A549 (cell line): Measurements from ENCODE around the gene TERF2IP. TPM values are rescaled to one million over a fixed set of nuclear protein-coding genes. Genes with fewer than 3 reads are reported as not detected.

Source experiments
- polyA plus RNA-seq, 4 experiments: library from polyadenylated mRNA; depleted of rRNA in 3 of 4; stranded (reverse); fragments of >200 nt; fragmentation: RNase III in 1 of 4; extraction: RNeasy Plus Mini Kit Qiagen cat#74134 plus additional on column Dnase treatment in 1 of 4; gene quantifications; 2 replicates in 3 of 4; 3 replicates in 1 of 4; pipeline ENCODE4 v1.2.3, GENCODE V29; 2011 to 2017
- small RNA-seq, 6 experiments: library from RNA; depleted of rRNA; stranded (forward); fragments of <200 nt; gene quantifications; one replicate each; pipeline ENCODE3, GENCODE V24; 2012

Gene TERF2IP
- polyA plus RNA-seq, 2 of the 4 experiments (the other 2 are of a cell fraction) = 26.7 to 37.9 TPM

Small RNAs within 50 kb of the gene (small RNA-seq; reads per million reads assigned to genes)
- gene RN7SL520P = 0 reads per million in 6 experiments

Other genes with a start within 250 kb of the TERF2IP start
- gene CFDP1, start 214.3 kb upstream of the TERF2IP start, polyA plus RNA-seq (2011; rRNA removed) = 47.2 and 70.2 TPM in 2 replicates
- 50.9 to 72.8 TPM (median 71.6 TPM) in 3 replicates for gene CFDP1, start 214.3 kb upstream of the TERF2IP start, polyA plus RNA-seq (2017; fragmentation: RNase III; extraction: RNeasy Plus Mini Kit Qiagen cat#74134 plus additional on column Dnase treatment)
- 21.2 and 21.7 TPM in 2 replicates for gene TMEM170A, start 183.1 kb upstream of the TERF2IP start, polyA plus RNA-seq (2011; rRNA removed)
- gene TMEM170A, start 183.1 kb upstream of the TERF2IP start, polyA plus RNA-seq (2017; fragmentation: RNase III; extraction: RNeasy Plus Mini Kit Qiagen cat#74134 plus additional on column Dnase treatment) = 13.9 to 14.4 TPM (median 14.2 TPM) in 3 replicates
- gene CHST6, start 152.3 kb upstream of the TERF2IP start, polyA plus RNA-seq (2011; rRNA removed) = 0.37 and 0.57 TPM in 2 replicates
- gene CHST6, start 152.3 kb upstream of the TERF2IP start, polyA plus RNA-seq (2017; fragmentation: RNase III; extraction: RNeasy Plus Mini Kit Qiagen cat#74134 plus additional on column Dnase treatment) = 0.38 to 0.74 TPM (median 0.65 TPM) in 3 replicates
- gene CHST5, start 111.7 kb upstream of the TERF2IP start, polyA plus RNA-seq (2011; rRNA removed) = 0.05 TPM in 2 replicates
- 0.08 TPM in 2 of 3 replicates, not detected in the other for gene CHST5, start 111.7 kb upstream of the TERF2IP start, polyA plus RNA-seq (2017; fragmentation: RNase III; extraction: RNeasy Plus Mini Kit Qiagen cat#74134 plus additional on column Dnase treatment)
- gene TMEM231, start 91.5 kb upstream of the TERF2IP start, polyA plus RNA-seq (2011; rRNA removed) = 11.4 and 17.7 TPM in 2 replicates
- 4.8 to 5.8 TPM (median 5.3 TPM) in 3 replicates for gene TMEM231, start 91.5 kb upstream of the TERF2IP start, polyA plus RNA-seq (2017; fragmentation: RNase III; extraction: RNeasy Plus Mini Kit Qiagen cat#74134 plus additional on column Dnase treatment)
- gene GABARAPL2, start 81.4 kb upstream of the TERF2IP start, polyA plus RNA-seq (2011; rRNA removed) = 80.6 and 84.8 TPM in 2 replicates
- gene GABARAPL2, start 81.4 kb upstream of the TERF2IP start, polyA plus RNA-seq (2017; fragmentation: RNase III; extraction: RNeasy Plus Mini Kit Qiagen cat#74134 plus additional on column Dnase treatment) = 97.7 to 108 TPM (median 107 TPM) in 3 replicates
- gene ADAT1, start 24.5 kb upstream of the TERF2IP start, polyA plus RNA-seq (2011; rRNA removed) = 53.5 and 70.0 TPM in 2 replicates
- gene ADAT1, start 24.5 kb upstream of the TERF2IP start, polyA plus RNA-seq (2017; fragmentation: RNase III; extraction: RNeasy Plus Mini Kit Qiagen cat#74134 plus additional on column Dnase treatment) = 41.8 to 47.7 TPM (median 45.4 TPM) in 3 replicates
- gene KARS1, start 108 bp upstream of the TERF2IP start, polyA plus RNA-seq (2011; rRNA removed) = 211 and 218 TPM in 2 replicates
- 145 to 163 TPM (median 146 TPM) in 3 replicates for gene KARS1, start 108 bp upstream of the TERF2IP start, polyA plus RNA-seq (2017; fragmentation: RNase III; extraction: RNeasy Plus Mini Kit Qiagen cat#74134 plus additional on column Dnase treatment)
- not detected in 2 replicates for gene CPHXL2, start 29.2 kb downstream of the TERF2IP start, polyA plus RNA-seq (2011; rRNA removed)
- gene CPHXL2, start 29.2 kb downstream of the TERF2IP start, polyA plus RNA-seq (2017; fragmentation: RNase III; extraction: RNeasy Plus Mini Kit Qiagen cat#74134 plus additional on column Dnase treatment) = not detected in 3 replicates
- gene DUXB, start 53.7 kb downstream of the TERF2IP start, polyA plus RNA-seq (2011; rRNA removed) = not detected in 2 replicates
- not detected in 3 replicates for gene DUXB, start 53.7 kb downstream of the TERF2IP start, polyA plus RNA-seq (2017; fragmentation: RNase III; extraction: RNeasy Plus Mini Kit Qiagen cat#74134 plus additional on column Dnase treatment)
- gene CPHXL, start 78.7 kb downstream of the TERF2IP start, polyA plus RNA-seq (2011; rRNA removed) = not detected in 2 replicates
- not detected in 3 replicates for gene CPHXL, start 78.7 kb downstream of the TERF2IP start, polyA plus RNA-seq (2017; fragmentation: RNase III; extraction: RNeasy Plus Mini Kit Qiagen cat#74134 plus additional on column Dnase treatment)